Measurements from ENCODE around the gene DLG2. TPM values are rescaled to one million over a fixed set of nuclear protein-coding genes. Genes with fewer than 3 reads are reported as not detected.
A peak's percentile ranks its signal among the peaks of the same experiment; 100 is the strongest.

The DLG2 gene
- polyA plus RNA-seq, 3 donors = 9.9 to 11.8 (median 10.1) TPM

GRCh38 chr11:84437071-84437980 lies 1189.8 kb downstream of the DLG2 start:
- DNase-seq (ENCODE audit: extremely low read depth in 1 of 11, low read depth in 9 of 11, low spot score in 4 of 11) = peak in 9 of 11 donors; percentile 15 to 48 (median 25)

GRCh38 chr11:84430661-84431060 lies 1196.5 kb downstream of the DLG2 start:
- no peak for DNase-seq (ENCODE audit: extremely low read depth in 1 of 11, low read depth in 9 of 11, low spot score in 4 of 11)

- no peak for DNase-seq (ENCODE audit: extremely low read depth in 1 of 11, low read depth in 9 of 11, low spot score in 4 of 11)
Observed at GRCh38 chr11:84425673-84426072, 1201.5 kb downstream of the DLG2 start.

- DNase-seq (ENCODE audit: extremely low read depth in 1 of 11, low read depth in 9 of 11, low spot score in 4 of 11) = peak in 6 of 11 donors; percentile 18 to 39 (median 28)
Observed at GRCh38 chr11:84420271-84420670, 1206.9 kb downstream of the DLG2 start.

- DNase-seq (ENCODE audit: extremely low read depth in 1 of 11, low read depth in 9 of 11, low spot score in 4 of 11) = no peak
Observed at GRCh38 chr11:84419616-84420015, 1207.5 kb downstream of the DLG2 start.

- DNase-seq (ENCODE audit: extremely low read depth in 1 of 11, low read depth in 9 of 11, low spot score in 4 of 11) = no peak
Observed at GRCh38 chr11:84414920-84415319, 1212.2 kb downstream of the DLG2 start.

GRCh38 chr11:84413549-84413948 lies 1213.6 kb downstream of the DLG2 start:
- DNase-seq (ENCODE audit: extremely low read depth in 1 of 11, low read depth in 9 of 11, low spot score in 4 of 11) = no peak

GRCh38 chr11:84412862-84413261 lies 1214.3 kb downstream of the DLG2 start:
- no peak for DNase-seq (ENCODE audit: extremely low read depth in 1 of 11, low read depth in 9 of 11, low spot score in 4 of 11)

- no peak for DNase-seq (ENCODE audit: extremely low read depth in 1 of 11, low read depth in 9 of 11, low spot score in 4 of 11)
Observed at GRCh38 chr11:84408946-84409411, 1218.2 kb downstream of the DLG2 start.

- no peak for DNase-seq (ENCODE audit: extremely low read depth in 1 of 11, low read depth in 9 of 11, low spot score in 4 of 11)
Observed at GRCh38 chr11:84407091-84407490, 1220.1 kb downstream of the DLG2 start.

- no peak for DNase-seq (ENCODE audit: extremely low read depth in 1 of 11, low read depth in 9 of 11, low spot score in 4 of 11)
Observed at GRCh38 chr11:84398017-84398626, 1229.0 kb downstream of the DLG2 start.

- DNase-seq (ENCODE audit: extremely low read depth in 1 of 11, low read depth in 9 of 11, low spot score in 4 of 11) = no peak
Observed at GRCh38 chr11:84396521-84396920, 1230.6 kb downstream of the DLG2 start.

GRCh38 chr11:84390441-84391078 lies 1236.6 kb downstream of the DLG2 start:
- peak in 5 of 11 donors; percentile 1 to 12 (median 9) for DNase-seq (ENCODE audit: extremely low read depth in 1 of 11, low read depth in 9 of 11, low spot score in 4 of 11)

GRCh38 chr11:84389696-84390095 lies 1237.4 kb downstream of the DLG2 start:
- DNase-seq (ENCODE audit: extremely low read depth in 1 of 11, low read depth in 9 of 11, low spot score in 4 of 11) = no peak

GRCh38 chr11:84384731-84385130 lies 1242.4 kb downstream of the DLG2 start:
- peak in 8 of 11 donors; percentile 8 to 37 (median 20) for DNase-seq (ENCODE audit: extremely low read depth in 1 of 11, low read depth in 9 of 11, low spot score in 4 of 11)

GRCh38 chr11:84383576-84383975 lies 1243.6 kb downstream of the DLG2 start:
- DNase-seq (ENCODE audit: extremely low read depth in 1 of 11, low read depth in 9 of 11, low spot score in 4 of 11) = no peak

GRCh38 chr11:84381666-84382065 lies 1245.5 kb downstream of the DLG2 start:
- DNase-seq (ENCODE audit: extremely low read depth in 1 of 11, low read depth in 9 of 11, low spot score in 4 of 11) = no peak

- DNase-seq (ENCODE audit: extremely low read depth in 1 of 11, low read depth in 9 of 11, low spot score in 4 of 11) = no peak
Observed at GRCh38 chr11:84372381-84372950, 1254.7 kb downstream of the DLG2 start.

GRCh38 chr11:84358034-84358433 lies 1269.1 kb downstream of the DLG2 start:
- DNase-seq (ENCODE audit: extremely low read depth in 1 of 11, low read depth in 9 of 11, low spot score in 4 of 11) = no peak
